CD14-positive monocyte (primary cell): ENCODE measurements around the gene SLC24A4. TPM values are rescaled to one million over a fixed set of nuclear protein-coding genes. Genes with fewer than 3 reads are reported as not detected.
"Not testable (repeated sequence)": the region's sequence is repeated elsewhere in the genome, so short reads cannot be mapped to it uniquely, and the experiment has no call there.

ENCODE experiments used
- DNase-seq, 3 donors: peaks; one replicate each; pipeline ENCODE4 v3.0.0-alpha.2; 2011 to 2022
- H2AFZ ChIP-seq: 2 replicates; pipeline ENCODE4 v1.6.0; 2012; ENCODE audit warnings: mild to moderate bottlenecking, low read depth, low read length, inconsistent platforms; ENCODE audit not compliant: insufficient read depth, poor library complexity, severe bottlenecking
- H3K27ac ChIP-seq, 2 donors: 1 replicate in 1 of 2; 2 replicates in 1 of 2; pipeline ENCODE4 v1.5.1; 2012 to 2013; ENCODE audit warnings: low read length in 2 of 2, control low read depth in 1 of 2, inconsistent platforms in 1 of 2, low read depth in 1 of 2, mild to moderate bottlenecking in 1 of 2
- H3K27me3 ChIP-seq, 2 donors: one replicate each; pipeline versions ENCODE4 v1.6.0 to v1.6.1; 2011 to 2013; ENCODE audit warnings: low read length in 2 of 2; ENCODE audit not compliant: control insufficient read depth in 2 of 2, insufficient read depth in 2 of 2
- H3K36me3 ChIP-seq, 2 donors: replicated peaks in 1 of 2; 1 replicate in 1 of 2; 2 replicates in 1 of 2; pipeline versions ENCODE4 v1.5.1 to v1.6.1; 2012 to 2013; ENCODE audit warnings: low read length in 2 of 2, control low read depth in 1 of 2, inconsistent platforms in 1 of 2, mild to moderate bottlenecking in 1 of 2; ENCODE audit not compliant: insufficient read depth in 2 of 2, control insufficient read depth in 1 of 2
- H3K4me1 ChIP-seq, 2 donors: 1 replicate in 1 of 2; 2 replicates in 1 of 2; pipeline versions ENCODE4 v1.5.1 to v1.6.1; 2012 to 2013; ENCODE audit warnings: low read length in 2 of 2, control low read depth in 1 of 2, inconsistent platforms in 1 of 2, mild to moderate bottlenecking in 1 of 2, moderate library complexity in 1 of 2; ENCODE audit not compliant: insufficient read depth in 2 of 2, control insufficient read depth in 1 of 2
- H3K4me2 ChIP-seq: replicated peaks from 2 replicates; pipeline ENCODE3; 2012; ENCODE audit warnings: low read length, moderate library complexity, mild to moderate bottlenecking; ENCODE audit not compliant: poor library complexity, severe bottlenecking; ENCODE audit errors: extremely low read depth
- H3K4me3 ChIP-seq, 3 experiments: fragments of 200-600 bp in 1 of 3; sonication (generic) in 1 of 3; replicated peaks in 1 of 3; 1 replicate in 2 of 3; 2 replicates in 1 of 3; pipeline ENCODE4 v1.5.1; 2011 to 2013; ENCODE audit warnings: low read length in 3 of 3, mild to moderate bottlenecking in 3 of 3, control low read depth in 2 of 3, low read depth in 2 of 3, inconsistent platforms in 1 of 3, moderate library complexity in 1 of 3
- H3K79me2 ChIP-seq: 2 replicates; pipeline ENCODE4 v1.6.0; 2012; ENCODE audit warnings: mild to moderate bottlenecking, control low read depth, inconsistent platforms, low read length, moderate library complexity; ENCODE audit not compliant: insufficient read depth
- H3K9ac ChIP-seq: 2 replicates; pipeline ENCODE4 v1.6.0; 2017; ENCODE audit warnings: low read length, mild to moderate bottlenecking; ENCODE audit not compliant: insufficient read depth, poor library complexity, severe bottlenecking
- H3K9me3 ChIP-seq, 2 donors: replicated peaks in 1 of 2; 1 replicate in 1 of 2; 2 replicates in 1 of 2; pipeline versions ENCODE4 v1.5.1 to v1.6.1; 2012 to 2013; ENCODE audit warnings: low read length in 2 of 2, control low read depth in 1 of 2; ENCODE audit not compliant: control insufficient read depth in 1 of 2, insufficient read depth in 1 of 2
- H4K20me1 ChIP-seq: 2 replicates; pipeline ENCODE4 v1.6.0; 2012; ENCODE audit warnings: mild to moderate bottlenecking, low read length, control low read depth, moderate library complexity; ENCODE audit not compliant: insufficient read depth
- H3K27ac Mint-ChIP-seq, 7 donors: one replicate each; pipeline ENCODE4 v1.8.0; 2020; ENCODE audit warnings: mild to moderate bottlenecking in 7 of 7, mixed read lengths in 7 of 7, moderate library complexity in 6 of 7, inconsistent platforms in 2 of 7
- H3K27me3 Mint-ChIP-seq, 3 donors: one replicate each; pipeline ENCODE4 v1.8.0; 2021 to 2022; ENCODE audit warnings: low read depth in 3 of 3, mild to moderate bottlenecking in 3 of 3, mixed read lengths in 3 of 3, moderate library complexity in 3 of 3, inconsistent platforms in 1 of 3
- H3K36me3 Mint-ChIP-seq, 2 donors: one replicate each; pipeline ENCODE4 v1.8.0; 2020; ENCODE audit warnings: mixed read lengths in 2 of 2, inconsistent platforms in 1 of 2, mild to moderate bottlenecking in 1 of 2
- H3K4me1 Mint-ChIP-seq: one replicate; pipeline ENCODE4 v1.8.0; 2020; ENCODE audit warnings: mild to moderate bottlenecking, mixed read lengths
- H3K4me3 Mint-ChIP-seq, 2 donors: one replicate each; pipeline ENCODE4 v1.8.0; 2020; ENCODE audit warnings: mild to moderate bottlenecking in 2 of 2, mixed read lengths in 2 of 2, moderate library complexity in 1 of 2
- H3K9me3 Mint-ChIP-seq, 7 donors: one replicate each; pipeline ENCODE4 v1.8.0; 2020 to 2022; ENCODE audit warnings: mixed read lengths in 7 of 7, mild to moderate bottlenecking in 6 of 7, moderate library complexity in 6 of 7, inconsistent platforms in 2 of 7
- CTCF ChIP-seq: fragments of 200-600 bp; IDR thresholded peaks from one replicate; pipeline ENCODE4 v1.8.0; 2022; ENCODE audit warnings: antibody characterized with exemption, mild to moderate bottlenecking
- WGBS: methylation state at CpG from one replicate; pipeline ENCODE4 v1.1.5; 2013; ENCODE audit warnings: missing lambda C conversion rate; ENCODE audit not compliant: insufficient coverage; 5-methylcytosine and 5-hydroxymethylcytosine counted together
- intact Hi-C, 2 donors: fragments of 100-400 bp; cut with micrococcal nuclease; formaldehyde crosslinking; loops; one replicate each; pipeline versions ENCODE4 v1.15.0 to v1.15.1; 2023
- polyA plus RNA-seq, 3 donors: library from polyadenylated mRNA; depleted of rRNA in 1 of 3; unstranded in 2 of 3; stranded (reverse) in 1 of 3; fragments of 300-500 nt in 2 of 3; fragments of >200 nt in 1 of 3; fragmentation: Illumina TruSeq in 2 of 3; gene quantifications; 1 replicate in 2 of 3; 2 replicates in 1 of 3; pipeline ENCODE4 v1.2.3, GENCODE V29; 2012 to 2021

The SLC24A4 gene
- polyA plus RNA-seq, 3 donors, result 20.0 to 41.9 (median 26.5) TPM

GRCh38 chr14:92534932-92535643 is 212.1 kb downstream of the SLC24A4 start:
- peaks cover 92% of the 10 kb centered on the region for H3K79me2 ChIP-seq
- Mint-ChIP-seq H3K27me3 (peaks cover 0 to 2% (median 1%) of the 10 kb centered on the region in 3 donors), H3K27ac (peak overlapping the region in 2 of 7 donors; percentile 59 to 69), H3K4me3 (no peak overlapping the region), H3K4me1 (peaks cover 51% of the 10 kb centered on the region), H3K9me3 (no peaks in the 10 kb centered on the region), H3K36me3 (peaks cover 47 to 50% of the 10 kb centered on the region in 2 donors)
- no peak overlapping the region for H3K4me3 ChIP-seq
- peaks cover 0 to 22% of the 10 kb centered on the region in 2 donors for H3K36me3 ChIP-seq
- no peak for TF ChIP-seq CTCF
- no peak overlapping the region for H2AFZ ChIP-seq
- H3K4me1 ChIP-seq, result peaks cover 31 to 38% of the 10 kb centered on the region in 2 donors
- peaks cover 100% of the 10 kb centered on the region for H4K20me1 ChIP-seq
- no peaks in the 10 kb centered on the region for H3K27me3 ChIP-seq
- no peak overlapping the region for H3K27ac ChIP-seq
- H3K4me2 ChIP-seq, result no peak overlapping the region
- no peaks in the 10 kb centered on the region for H3K9me3 ChIP-seq
- intact Hi-C loops, result loop anchor here in 1 of 2 donors (5.0 kb wide), 1 partner anchor 73 kb away; no protein-coding TSS in a partner anchor
- WGBS, result 97% methylated on average over 5 of the region's 17 CpGs
- DNase-seq, result no peak
- H3K9ac ChIP-seq, result no peak overlapping the region

- H3K27ac ChIP-seq, H3K9me3 Mint-ChIP-seq, intact Hi-C loops, H2AFZ ChIP-seq, H3K27me3 Mint-ChIP-seq, H3K4me2 ChIP-seq, H3K9ac ChIP-seq, H3K4me3 Mint-ChIP-seq, H3K4me3 ChIP-seq, DNase-seq, H3K9me3 ChIP-seq, H3K27me3 ChIP-seq: not testable (repeated sequence)
- H3K79me2 ChIP-seq, result peaks cover 91% of the 10 kb centered on the region
- 97% methylated on average over 5 of the region's 8 CpGs for WGBS
- H3K36me3 Mint-ChIP-seq, result peaks cover 40 to 48% of the 10 kb centered on the region in 2 donors
- H3K27ac Mint-ChIP-seq, result peak overlapping the region in 1 of 7 donors; percentile 50
- H4K20me1 ChIP-seq, result peaks cover 100% of the 10 kb centered on the region
- H3K4me1 ChIP-seq, result peaks cover 30 to 35% of the 10 kb centered on the region in 2 donors
- peaks cover 0 to 22% of the 10 kb centered on the region in 2 donors for H3K36me3 ChIP-seq
- H3K4me1 Mint-ChIP-seq, result peaks cover 52% of the 10 kb centered on the region
Measured at GRCh38 chr14:92536231-92536630, 213.3 kb downstream of the SLC24A4 start.
